Spleen (tissue), 11 donors: ENCODE measurements around the gene MED29. TPM values are rescaled to one million over a fixed set of nuclear protein-coding genes. Genes with fewer than 3 reads are reported as not detected.

Source experiments
- DNase-seq: peaks from one replicate; pipeline ENCODE4 v3.0.0-alpha.2; 2020
- H3K27ac ChIP-seq, 8 donors: fragments of 200-600 bp; sonication (generic) in 7 of 8; 1 replicate in 4 of 8; 2 replicates in 4 of 8; pipeline versions ENCODE4 v1.5.0 to v1.8.0; 2016 to 2021; ENCODE audit warnings: inconsistent platforms in 4 of 8, mild to moderate bottlenecking in 4 of 8, moderate library complexity in 1 of 8
- H3K27me3 ChIP-seq, 7 donors: fragments of 200-600 bp; sonication (generic) in 6 of 7; replicated peaks in 1 of 7; 1 replicate in 4 of 7; 2 replicates in 3 of 7; pipeline versions ENCODE4 v1.5.0 to v1.8.0; 2016 to 2021; ENCODE audit warnings: inconsistent platforms in 3 of 7, mild to moderate bottlenecking in 1 of 7
- H3K36me3 ChIP-seq, 6 donors: fragments of 200-600 bp; sonication (generic) in 5 of 6; 1 replicate in 4 of 6; 2 replicates in 2 of 6; pipeline versions ENCODE4 v1.5.0 to v1.8.0; 2016 to 2021; ENCODE audit warnings: inconsistent platforms in 2 of 6
- H3K4me1 ChIP-seq, 6 donors: fragments of 200-600 bp; sonication (generic) in 5 of 6; 1 replicate in 3 of 6; 2 replicates in 3 of 6; pipeline versions ENCODE4 v1.5.0 to v1.8.0; 2016 to 2021; ENCODE audit warnings: inconsistent platforms in 3 of 6
- H3K4me3 ChIP-seq, 8 donors: fragments of 200-600 bp; sonication (generic) in 7 of 8; 1 replicate in 4 of 8; 2 replicates in 4 of 8; pipeline versions ENCODE4 v1.5.0 to v1.8.0; 2016 to 2021; ENCODE audit warnings: inconsistent platforms in 4 of 8, mild to moderate bottlenecking in 4 of 8, moderate library complexity in 2 of 8
- H3K9me3 ChIP-seq, 8 donors: fragments of 200-600 bp; sonication (generic) in 7 of 8; 1 replicate in 4 of 8; 2 replicates in 4 of 8; pipeline versions ENCODE4 v1.5.0 to v1.8.0; 2016 to 2021; ENCODE audit warnings: inconsistent platforms in 4 of 8
- POLR2A ChIP-seq, 3 donors: fragments of 450-650 bp; IDR thresholded peaks; one replicate each; pipeline ENCODE4 v1.5.1; 2017; ENCODE audit warnings: antibody characterized with exemption in 3 of 3, mild to moderate bottlenecking in 1 of 3
- POLR2AphosphoS5 ChIP-seq, 3 donors: sonication (generic); formaldehyde crosslinking; IDR thresholded peaks; one replicate each; pipeline ENCODE4 v1.5.1; 2017; ENCODE audit warnings: antibody characterized with exemption in 3 of 3
- WGBS, 5 donors: extraction: QIAGEN DNeasy Blood & Tissue Kit in 3 of 5; methylation state at CpG; one replicate each; pipeline versions ENCODE4 v1.1.5 to v1.1.7; 2013 to 2018; 5-methylcytosine and 5-hydroxymethylcytosine counted together
- intact Hi-C: fragments of 100-400 bp; cut with DNase I; formaldehyde crosslinking; loops from one replicate; pipeline ENCODE4 v1.15.0; 2023; ENCODE audit warnings: low total_unique reads
- polyA plus RNA-seq, 3 donors: library from polyadenylated mRNA; stranded (reverse); fragments of 200-250 nt; gene quantifications; one replicate each; pipeline ENCODE4 v1.2.1, GENCODE V29; 2013
- total RNA-seq, 7 donors: library from RNA; depleted of rRNA in 3 of 7; stranded (reverse); fragments of >200 nt in 3 of 7; fragmentation: NEBNext Ultra II Directional in 4 of 7; extraction: Animal tissue kit (Norgen Biotek cat#: 25700) in 4 of 7; gene quantifications; one replicate each; pipeline versions ENCODE4 v1.1.0 to v1.2.1, GENCODE V29; 2016 to 2021
- TF ChIP-seq, protein P1 (sequence below), 11 experiments: fragments of 200-600 bp in 7 of 11; fragments of 450-650 bp in 4 of 11; sonication (generic) in 4 of 11; IDR thresholded peaks in 8 of 11; conservative IDR thresholded peaks in 3 of 11; 1 replicate in 7 of 11; 2 replicates in 4 of 11; pipeline versions ENCODE4 v1.4.0 to v1.8.0; 2016 to 2021; ENCODE audit warnings: antibody characterized with exemption in 11 of 11, inconsistent platforms in 4 of 11, mild to moderate bottlenecking in 1 of 11
- donor health status: healthy with polysubstance abuse.
- donor health status: DM: no; HTN: no; CAD: no; lungs with moderate emphysema.
- donor health status: DM: no; HTN: no; CAD: no.
- donor health status: Bipolar disorder and iron deficiency.
- donor health status: healthy.
- donor health status: DM: no; HTN: no; CAD: no.
- donor health status: DM: yes; HTN: yes; CAD: no.

Gene MED29
- total and polyA plus RNA-seq, 10 donors, result 15.5 to 45.7 (median 30.4) TPM

DNA sequence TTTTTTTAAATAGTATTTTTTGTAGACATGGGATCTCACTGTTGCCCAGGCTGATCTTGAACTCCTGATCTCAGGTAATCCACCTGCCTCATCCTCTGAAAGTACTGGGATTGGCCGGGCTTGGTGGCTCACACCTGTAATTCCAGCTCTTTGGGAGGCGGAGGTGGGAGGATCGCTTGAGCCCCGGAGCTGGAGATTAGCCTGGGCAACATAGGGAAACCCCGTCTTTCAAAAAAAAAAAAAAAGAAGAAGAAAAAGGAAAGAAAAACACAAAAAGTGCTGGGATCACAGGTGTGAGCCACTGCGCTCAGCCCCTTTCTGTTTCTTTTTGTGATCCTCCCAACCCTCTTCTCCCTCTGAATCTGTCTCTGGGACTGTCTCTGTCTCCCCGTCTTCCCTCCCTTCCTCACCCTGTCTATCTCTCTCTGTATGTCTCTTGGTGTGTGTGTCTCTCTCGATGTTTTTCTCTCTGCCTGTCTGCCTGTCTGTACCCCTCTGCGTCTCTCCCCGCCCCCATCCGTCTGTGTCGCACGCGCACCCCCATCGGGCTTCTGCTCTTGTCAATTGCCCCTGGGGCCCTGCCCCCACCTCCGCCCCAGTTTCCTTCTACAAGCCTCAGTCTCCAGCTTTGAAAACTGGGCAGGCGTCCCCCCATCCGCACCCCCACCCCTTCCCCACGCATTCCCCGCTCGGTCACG is 14.9 kb downstream of the MED29 start:
- 13 to 16% (median 14%) methylated on average over 21 to 22 of the region's 22 CpGs for WGBS, 5 donors
- intact Hi-C loops, result no loop called here
- peak; percentile 96 for DNase-seq
- Histone ChIP-seq H3K27me3 (no peaks in the 10 kb centered on the region), H3K27ac (peak overlapping the region; percentile 88 to 100 (median 99)), H3K4me1 (peaks cover 41 to 83% (median 73%) of the 10 kb centered on the region in 6 donors), H3K9me3 (no peaks in the 10 kb centered on the region), H3K36me3 (peaks cover 4 to 22% (median 16%) of the 10 kb centered on the region in 6 donors), H3K4me3 (peak overlapping the region; percentile 74 to 100 (median 96))
- TF ChIP-seq POLR2AphosphoS5 (IDR thresholded peaks at IDR 0.05), result no peak

DNA sequence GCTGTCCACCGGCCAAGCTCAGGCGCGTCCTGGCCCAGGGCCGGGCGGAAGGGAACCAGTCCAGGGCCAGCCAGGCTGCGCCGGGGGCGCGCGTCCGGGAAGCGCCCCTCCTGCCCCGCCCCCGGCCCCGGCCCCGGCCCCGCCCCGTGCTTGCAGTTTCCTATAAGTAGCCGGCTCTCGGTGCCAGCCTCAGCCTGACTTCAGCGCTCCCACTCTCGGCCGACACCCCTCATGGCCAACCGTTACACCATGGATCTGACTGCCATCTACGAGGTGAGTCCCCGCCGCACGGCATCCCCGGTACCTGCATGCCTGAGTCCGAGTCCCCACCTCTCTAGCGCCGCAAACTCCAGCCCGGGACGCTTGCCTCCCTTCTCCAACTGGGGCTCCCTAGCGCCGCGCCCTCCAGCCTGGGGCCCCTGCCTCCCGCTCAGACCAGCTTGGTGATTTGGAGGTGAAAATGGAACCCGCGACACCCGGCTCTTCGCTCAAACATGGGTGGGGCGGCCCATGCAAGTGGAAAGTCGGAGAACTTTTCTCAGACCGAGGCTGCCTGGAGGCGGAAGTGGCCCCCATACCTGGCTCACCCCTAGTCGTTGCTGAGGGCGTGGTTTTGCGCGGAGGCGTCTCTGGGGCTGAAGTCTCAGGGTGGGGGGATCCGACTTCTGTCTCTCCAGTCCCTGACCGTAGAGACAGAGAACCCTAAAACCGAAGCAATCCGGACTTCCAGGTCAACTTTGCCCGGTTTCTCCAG is 15.7 kb downstream of the MED29 start, which contains the start of gene ZFP36:
Gene ZFP36, plus strand, starts transcription at position 192 of the 754 bp plus-strand sequence. Its CDS starts 58 bp downstream, at position 250.
- peaks cover 41 to 83% (median 73%) of the 10 kb centered on the region in 6 donors for H3K4me1 ChIP-seq
- peak within 1 kb of the TSS; percentile 74 to 100 (median 96) for H3K4me3 ChIP-seq
- no peaks in the 10 kb centered on the region for H3K27me3 ChIP-seq
- H3K27ac ChIP-seq, result peak within 1 kb of the TSS; percentile 88 to 100 (median 99)
- 0 to 1% (median 1%) methylated on average over 24 to 56 of the region's 56 CpGs for WGBS, 5 donors
- peak; percentile 97 for DNase-seq
- intact Hi-C loops, result no loop called here
- TF ChIP-seq POLR2AphosphoS5 (IDR thresholded peaks at IDR 0.05), result peak; percentile 100
- peak; percentile 99 to 100 (median 100) for TF ChIP-seq POLR2A (IDR thresholded peaks at IDR 0.05)
- TF ChIP-seq, protein P1, sequence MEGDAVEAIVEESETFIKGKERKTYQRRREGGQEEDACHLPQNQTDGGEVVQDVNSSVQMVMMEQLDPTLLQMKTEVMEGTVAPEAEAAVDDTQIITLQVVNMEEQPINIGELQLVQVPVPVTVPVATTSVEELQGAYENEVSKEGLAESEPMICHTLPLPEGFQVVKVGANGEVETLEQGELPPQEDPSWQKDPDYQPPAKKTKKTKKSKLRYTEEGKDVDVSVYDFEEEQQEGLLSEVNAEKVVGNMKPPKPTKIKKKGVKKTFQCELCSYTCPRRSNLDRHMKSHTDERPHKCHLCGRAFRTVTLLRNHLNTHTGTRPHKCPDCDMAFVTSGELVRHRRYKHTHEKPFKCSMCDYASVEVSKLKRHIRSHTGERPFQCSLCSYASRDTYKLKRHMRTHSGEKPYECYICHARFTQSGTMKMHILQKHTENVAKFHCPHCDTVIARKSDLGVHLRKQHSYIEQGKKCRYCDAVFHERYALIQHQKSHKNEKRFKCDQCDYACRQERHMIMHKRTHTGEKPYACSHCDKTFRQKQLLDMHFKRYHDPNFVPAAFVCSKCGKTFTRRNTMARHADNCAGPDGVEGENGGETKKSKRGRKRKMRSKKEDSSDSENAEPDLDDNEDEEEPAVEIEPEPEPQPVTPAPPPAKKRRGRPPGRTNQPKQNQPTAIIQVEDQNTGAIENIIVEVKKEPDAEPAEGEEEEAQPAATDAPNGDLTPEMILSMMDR (IDR thresholded peaks at IDR 0.05 in 8 of 11, conservative IDR thresholded peaks at IDR 0.05 in 3 of 11), result peak in 2 of 11 experiments; percentile 8 to 22
- no peaks in the 10 kb centered on the region for H3K9me3 ChIP-seq
- peaks cover 4 to 22% (median 16%) of the 10 kb centered on the region in 6 donors for H3K36me3 ChIP-seq

DNA sequence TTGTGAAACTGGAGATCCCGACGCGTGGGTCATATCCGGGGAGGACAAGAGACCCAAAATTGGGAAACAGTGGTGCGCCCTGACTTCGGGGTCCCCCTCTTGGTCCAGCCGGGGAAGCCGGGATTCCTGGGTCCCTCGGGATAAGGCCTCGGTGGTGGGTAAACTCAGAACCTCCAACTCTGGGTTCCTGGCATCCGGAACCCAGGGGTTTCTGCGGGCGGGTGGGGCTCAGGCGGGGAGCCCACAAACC is 16.2 kb downstream of the MED29 start:
- Histone ChIP-seq H3K4me3 (peak overlapping the region; percentile 74 to 100 (median 96)), H3K27me3 (no peaks in the 10 kb centered on the region), H3K9me3 (no peaks in the 10 kb centered on the region), H3K4me1 (peaks cover 37 to 79% (median 70%) of the 10 kb centered on the region in 6 donors), H3K27ac (peak overlapping the region; percentile 88 to 100 (median 99)), H3K36me3 (peaks cover 4 to 22% (median 16%) of the 10 kb centered on the region in 6 donors)
- no peak for DNase-seq
- intact Hi-C loops, result no loop called here
- WGBS, 5 donors, result 0 to 1% (median 0%) methylated on average over 7 to 14 of the region's 14 CpGs
- TF ChIP-seq POLR2AphosphoS5 (IDR thresholded peaks at IDR 0.05), result no peak
- TF ChIP-seq POLR2A (IDR thresholded peaks at IDR 0.05), result no peak
- TF ChIP-seq, protein P1 (IDR thresholded peaks at IDR 0.05 in 8 of 11, conservative IDR thresholded peaks at IDR 0.05 in 3 of 11), result no peak

DNA sequence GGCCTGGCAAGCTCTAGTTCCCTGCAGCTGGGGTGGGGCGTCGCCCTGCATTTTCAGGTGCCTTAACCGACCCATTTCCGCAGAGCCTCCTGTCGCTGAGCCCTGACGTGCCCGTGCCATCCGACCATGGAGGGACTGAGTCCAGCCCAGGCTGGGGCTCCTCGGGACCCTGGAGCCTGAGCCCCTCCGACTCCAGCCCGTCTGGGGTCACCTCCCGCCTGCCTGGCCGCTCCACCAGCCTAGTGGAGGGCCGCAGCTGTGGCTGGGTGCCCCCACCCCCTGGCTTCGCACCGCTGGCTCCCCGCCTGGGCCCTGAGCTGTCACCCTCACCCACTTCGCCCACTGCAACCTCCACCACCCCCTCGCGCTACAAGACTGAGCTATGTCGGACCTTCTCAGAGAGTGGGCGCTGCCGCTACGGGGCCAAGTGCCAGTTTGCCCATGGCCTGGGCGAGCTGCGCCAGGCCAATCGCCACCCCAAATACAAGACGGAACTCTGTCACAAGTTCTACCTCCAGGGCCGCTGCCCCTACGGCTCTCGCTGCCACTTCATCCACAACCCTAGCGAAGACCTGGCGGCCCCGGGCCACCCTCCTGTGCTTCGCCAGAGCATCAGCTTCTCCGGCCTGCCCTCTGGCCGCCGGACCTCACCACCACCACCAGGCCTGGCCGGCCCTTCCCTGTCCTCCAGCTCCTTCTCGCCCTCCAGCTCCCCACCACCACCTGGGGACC is 16.6 kb downstream of the MED29 start:
- peak; percentile 94 for DNase-seq
- TF ChIP-seq POLR2AphosphoS5 (IDR thresholded peaks at IDR 0.05) (peak; percentile 88 to 95 (median 91)), POLR2A (IDR thresholded peaks at IDR 0.05) (peak in 2 of 3 donors; percentile 22 to 35)
- TF ChIP-seq, protein P1 (IDR thresholded peaks at IDR 0.05 in 8 of 11, conservative IDR thresholded peaks at IDR 0.05 in 3 of 11), result no peak
- Histone ChIP-seq H3K27me3 (no peaks in the 10 kb centered on the region), H3K9me3 (no peaks in the 10 kb centered on the region), H3K4me3 (peak overlapping the region; percentile 74 to 100 (median 96)), H3K36me3 (peaks cover 4 to 22% (median 16%) of the 10 kb centered on the region in 6 donors), H3K27ac (peak overlapping the region; percentile 88 to 100 (median 99)), H3K4me1 (peaks cover 37 to 74% (median 67%) of the 10 kb centered on the region in 6 donors)
- 7 to 21% (median 13%) methylated on average over 27 to 40 of the region's 40 CpGs for WGBS, 5 donors
- intact Hi-C loops, result no loop called here
